ENCODE data around the gene ZNRF1. TPM values are rescaled to one million over a fixed set of nuclear protein-coding genes. Genes with fewer than 3 reads are reported as not detected.

ZNRF1 gene
- total RNA-seq, 3 donors from 2014 or later (not counting 1 experiment from before 2014, with no cell fraction given), result 2.4 to 5.1 (median 3.4) TPM

GRCh38 chr16:75101635-75102034 lies 102.8 kb downstream of the ZNRF1 start:
- Mint-ChIP-seq H3K9me3 (no peaks in the 10 kb centered on the region), H3K27ac (no peak overlapping the region), H3K4me1 (peaks cover 12 to 24% of the 10 kb centered on the region in 2 donors), H3K4me3 (no peak overlapping the region), H3K36me3 (no peaks in the 10 kb centered on the region), H3K27me3 (ENCODE audit: low read depth in 2 of 2) (peaks cover 5 to 16% of the 10 kb centered on the region in 2 donors)
- intact Hi-C loops (cut with micrococcal nuclease), result no loop called here
- ATAC-seq (no peak), DNase-seq (no peak)
- no peaks in the 10 kb centered on the region for H3K27me3 ChIP-seq (ENCODE audit: control insufficient read depth, insufficient read depth, low read length)
- TF ChIP-seq CTCF (IDR thresholded peaks at IDR 0.05), result no peak
- H3K9me3 ChIP-seq (ENCODE audit: control insufficient read depth, insufficient read depth, low read length), result no peaks in the 10 kb centered on the region
- 61% methylated on average over 1 of the region's 3 CpGs for WGBS (ENCODE audit: insufficient coverage)
- H3K36me3 ChIP-seq (ENCODE audit: control insufficient read depth, insufficient read depth, low read length), result no peaks in the 10 kb centered on the region
- H3K4me3 ChIP-seq (ENCODE audit: low read length), result no peak overlapping the region
- peaks cover 49% of the 10 kb centered on the region for H3K4me1 ChIP-seq (ENCODE audit: control insufficient read depth, insufficient read depth, low read length)
- H3K27ac ChIP-seq (ENCODE audit: low read length), result no peak overlapping the region

- Histone ChIP-seq H3K4me3 (ENCODE audit: low read length) (no peak overlapping the region), H3K9me3 (ENCODE audit: control insufficient read depth, insufficient read depth, low read length) (no peaks in the 10 kb centered on the region), H3K27ac (ENCODE audit: low read length) (no peak overlapping the region), H3K27me3 (ENCODE audit: control insufficient read depth, insufficient read depth, low read length) (no peaks in the 10 kb centered on the region), H3K36me3 (ENCODE audit: control insufficient read depth, insufficient read depth, low read length) (no peaks in the 10 kb centered on the region), H3K4me1 (ENCODE audit: control insufficient read depth, insufficient read depth, low read length) (peaks cover 51% of the 10 kb centered on the region)
- TF ChIP-seq CTCF (IDR thresholded peaks at IDR 0.05), result no peak
- peaks cover 5 to 20% of the 10 kb centered on the region in 2 donors for H3K27me3 Mint-ChIP-seq (ENCODE audit: low read depth in 2 of 2)
- ATAC-seq (no peak), DNase-seq (no peak)
- 97% methylated on average over 9 of the region's 9 CpGs for WGBS (ENCODE audit: insufficient coverage)
- intact Hi-C loops (cut with micrococcal nuclease), result no loop called here
- H3K9me3 Mint-ChIP-seq, result no peaks in the 10 kb centered on the region
- no peak overlapping the region for H3K4me3 Mint-ChIP-seq
- peak overlapping the region in 1 of 2 donors; percentile 4 for H3K27ac Mint-ChIP-seq
- H3K4me1 Mint-ChIP-seq, result peaks cover 12 to 24% of the 10 kb centered on the region in 2 donors
- no peaks in the 10 kb centered on the region for H3K36me3 Mint-ChIP-seq
Observed at GRCh38 chr16:75102595-75102994, 103.8 kb downstream of the ZNRF1 start.

DNA sequence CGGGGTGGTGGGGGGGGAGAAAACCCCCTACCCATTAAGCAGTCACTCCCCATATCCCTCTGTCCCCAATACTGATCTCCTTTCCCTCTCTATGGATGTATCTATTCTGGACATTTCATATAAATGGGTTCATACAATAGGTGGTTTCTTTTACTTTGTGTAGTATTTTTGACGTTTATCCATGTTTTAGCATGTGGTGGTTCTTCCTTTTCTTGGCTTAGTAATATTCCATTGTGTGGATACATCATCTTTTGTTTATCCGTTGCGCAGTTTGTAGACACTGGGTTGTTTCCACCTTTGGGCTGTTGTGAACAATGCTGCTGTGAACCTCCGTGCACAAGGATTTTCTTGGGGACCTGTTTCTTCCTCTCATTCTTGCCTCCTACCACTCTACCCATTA lies 105.2 kb downstream of the ZNRF1 start:
- H3K27ac ChIP-seq (ENCODE audit: low read length), result no peak overlapping the region
- no peak for TF ChIP-seq CTCF (IDR thresholded peaks at IDR 0.05)
- Mint-ChIP-seq H3K27me3 (ENCODE audit: low read depth in 2 of 2) (peaks cover 5 to 24% of the 10 kb centered on the region in 2 donors), H3K27ac (no peak overlapping the region), H3K4me3 (no peak overlapping the region), H3K9me3 (no peaks in the 10 kb centered on the region), H3K4me1 (peaks cover 12 to 20% of the 10 kb centered on the region in 2 donors), H3K36me3 (no peaks in the 10 kb centered on the region)
- DNase-seq, result no peak
- no peaks in the 10 kb centered on the region for H3K27me3 ChIP-seq (ENCODE audit: control insufficient read depth, insufficient read depth, low read length)
- no peaks in the 10 kb centered on the region for H3K9me3 ChIP-seq (ENCODE audit: control insufficient read depth, insufficient read depth, low read length)
- no peak for ATAC-seq
- H3K4me3 ChIP-seq (ENCODE audit: low read length), result no peak overlapping the region
- peaks cover 43% of the 10 kb centered on the region for H3K4me1 ChIP-seq (ENCODE audit: control insufficient read depth, insufficient read depth, low read length)
- intact Hi-C loops (cut with micrococcal nuclease), result no loop called here
- 100% methylated on average over 4 of the region's 5 CpGs for WGBS (ENCODE audit: insufficient coverage)
- H3K36me3 ChIP-seq (ENCODE audit: control insufficient read depth, insufficient read depth, low read length), result no peaks in the 10 kb centered on the region

DNA sequence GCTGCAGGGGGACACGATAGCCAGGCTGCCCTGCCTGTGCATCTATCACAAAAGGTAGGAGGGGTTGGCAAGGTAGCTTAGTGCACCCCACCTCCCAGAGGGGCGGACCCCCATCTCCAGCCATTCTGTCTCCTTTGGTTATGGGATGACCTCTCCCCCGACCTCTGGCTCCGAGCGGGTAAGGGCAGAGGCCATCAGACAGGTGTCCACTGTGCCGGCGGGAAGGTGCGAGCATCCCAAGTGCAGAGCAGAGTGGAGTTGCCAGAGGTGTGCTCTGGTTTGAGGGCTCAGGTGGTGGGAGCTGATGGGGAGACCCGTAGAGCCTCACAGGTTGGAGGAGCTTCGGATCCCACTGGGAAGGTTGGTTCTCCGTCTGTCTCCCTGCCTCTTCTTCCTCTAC lies 106.0 kb downstream of the ZNRF1 start:
- no peaks in the 10 kb centered on the region for H3K36me3 ChIP-seq (ENCODE audit: control insufficient read depth, insufficient read depth, low read length)
- Mint-ChIP-seq H3K4me3 (no peak overlapping the region), H3K27ac (no peak overlapping the region), H3K36me3 (no peaks in the 10 kb centered on the region), H3K27me3 (ENCODE audit: low read depth in 2 of 2) (peaks cover 5 to 29% of the 10 kb centered on the region in 2 donors), H3K4me1 (peaks cover 6 to 16% of the 10 kb centered on the region in 2 donors), H3K9me3 (no peaks in the 10 kb centered on the region)
- H3K4me1 ChIP-seq (ENCODE audit: control insufficient read depth, insufficient read depth, low read length), result peaks cover 43% of the 10 kb centered on the region
- H3K27ac ChIP-seq (ENCODE audit: low read length), result no peak overlapping the region
- H3K27me3 ChIP-seq (ENCODE audit: control insufficient read depth, insufficient read depth, low read length), result peaks cover 3% of the 10 kb centered on the region
- intact Hi-C loops (cut with micrococcal nuclease), result no loop called here
- no peak for ATAC-seq
- no peaks in the 10 kb centered on the region for H3K9me3 ChIP-seq (ENCODE audit: control insufficient read depth, insufficient read depth, low read length)
- 97% methylated on average over 11 of the region's 11 CpGs for WGBS (ENCODE audit: insufficient coverage)
- H3K4me3 ChIP-seq (ENCODE audit: low read length), result no peak overlapping the region
- DNase-seq, result no peak
- no peak for TF ChIP-seq CTCF (IDR thresholded peaks at IDR 0.05)
